ENCODE results near the gene SYCP2L.
"Not testable (repeated sequence)": the region's sequence is repeated elsewhere in the genome, so short reads cannot be mapped to it uniquely, and the experiment has no call there.

SYCP2L gene

DNA sequence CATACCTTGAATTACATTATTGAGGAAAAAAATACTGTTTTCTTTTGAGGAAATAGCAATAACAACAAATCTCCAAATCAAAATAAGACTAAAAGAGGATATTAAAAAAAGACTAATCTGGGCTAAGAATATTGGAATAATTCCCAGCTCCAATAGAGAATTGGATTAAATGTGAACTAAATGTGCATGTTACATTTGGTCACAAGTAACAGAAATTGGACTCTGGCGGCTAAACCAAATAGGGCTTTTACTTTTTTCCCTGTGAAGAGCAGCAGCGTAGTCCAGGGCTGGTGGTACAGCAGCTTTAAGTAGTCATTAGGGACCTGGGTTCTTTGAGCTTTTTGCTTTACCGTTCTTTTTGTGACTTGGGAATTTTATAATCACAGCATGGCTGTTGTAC, 85.3 kb downstream of the SYCP2L start:
- intact Hi-C loops (cut with DNase I; ENCODE audit: low total_unique reads): no loop called here

DNA sequence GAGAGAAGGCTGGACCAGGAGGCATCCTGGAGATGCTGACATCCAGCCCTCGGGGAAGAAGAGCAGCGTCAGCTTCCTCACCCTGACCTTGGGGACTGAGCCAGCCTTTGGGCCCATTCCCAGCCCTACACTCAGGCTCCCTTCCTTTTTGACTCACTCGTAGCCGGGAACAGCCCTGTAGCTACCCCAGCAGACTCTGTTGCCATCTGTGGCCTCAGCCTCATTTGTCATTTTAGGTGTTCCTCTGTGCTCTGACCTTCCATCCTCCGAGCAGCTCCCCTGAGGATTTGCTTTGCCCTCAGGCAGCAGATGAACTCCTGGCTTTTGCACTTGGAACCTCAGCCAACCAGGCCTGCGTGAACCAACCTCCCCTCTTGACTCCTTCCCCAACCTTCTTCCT, 89.7 kb downstream of the SYCP2L start:
- TF ChIP-seq, protein P1, sequence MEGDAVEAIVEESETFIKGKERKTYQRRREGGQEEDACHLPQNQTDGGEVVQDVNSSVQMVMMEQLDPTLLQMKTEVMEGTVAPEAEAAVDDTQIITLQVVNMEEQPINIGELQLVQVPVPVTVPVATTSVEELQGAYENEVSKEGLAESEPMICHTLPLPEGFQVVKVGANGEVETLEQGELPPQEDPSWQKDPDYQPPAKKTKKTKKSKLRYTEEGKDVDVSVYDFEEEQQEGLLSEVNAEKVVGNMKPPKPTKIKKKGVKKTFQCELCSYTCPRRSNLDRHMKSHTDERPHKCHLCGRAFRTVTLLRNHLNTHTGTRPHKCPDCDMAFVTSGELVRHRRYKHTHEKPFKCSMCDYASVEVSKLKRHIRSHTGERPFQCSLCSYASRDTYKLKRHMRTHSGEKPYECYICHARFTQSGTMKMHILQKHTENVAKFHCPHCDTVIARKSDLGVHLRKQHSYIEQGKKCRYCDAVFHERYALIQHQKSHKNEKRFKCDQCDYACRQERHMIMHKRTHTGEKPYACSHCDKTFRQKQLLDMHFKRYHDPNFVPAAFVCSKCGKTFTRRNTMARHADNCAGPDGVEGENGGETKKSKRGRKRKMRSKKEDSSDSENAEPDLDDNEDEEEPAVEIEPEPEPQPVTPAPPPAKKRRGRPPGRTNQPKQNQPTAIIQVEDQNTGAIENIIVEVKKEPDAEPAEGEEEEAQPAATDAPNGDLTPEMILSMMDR (IDR thresholded peaks at IDR 0.05): no peak

More for the DNA sequence above, 85.3 kb downstream of the SYCP2L start:
- Histone ChIP-seq H3K4me1 (no peaks in the 10 kb centered on the region), H3K27me3 (no peaks in the 10 kb centered on the region), H3K27ac (no peak overlapping the region), H3K36me3 (no peaks in the 10 kb centered on the region), H3K9me3 (no peaks in the 10 kb centered on the region), H3K4me3 (no peak overlapping the region)
- no peak for DNase-seq
- TF ChIP-seq, protein P1 (IDR thresholded peaks at IDR 0.05): no peak

DNA sequence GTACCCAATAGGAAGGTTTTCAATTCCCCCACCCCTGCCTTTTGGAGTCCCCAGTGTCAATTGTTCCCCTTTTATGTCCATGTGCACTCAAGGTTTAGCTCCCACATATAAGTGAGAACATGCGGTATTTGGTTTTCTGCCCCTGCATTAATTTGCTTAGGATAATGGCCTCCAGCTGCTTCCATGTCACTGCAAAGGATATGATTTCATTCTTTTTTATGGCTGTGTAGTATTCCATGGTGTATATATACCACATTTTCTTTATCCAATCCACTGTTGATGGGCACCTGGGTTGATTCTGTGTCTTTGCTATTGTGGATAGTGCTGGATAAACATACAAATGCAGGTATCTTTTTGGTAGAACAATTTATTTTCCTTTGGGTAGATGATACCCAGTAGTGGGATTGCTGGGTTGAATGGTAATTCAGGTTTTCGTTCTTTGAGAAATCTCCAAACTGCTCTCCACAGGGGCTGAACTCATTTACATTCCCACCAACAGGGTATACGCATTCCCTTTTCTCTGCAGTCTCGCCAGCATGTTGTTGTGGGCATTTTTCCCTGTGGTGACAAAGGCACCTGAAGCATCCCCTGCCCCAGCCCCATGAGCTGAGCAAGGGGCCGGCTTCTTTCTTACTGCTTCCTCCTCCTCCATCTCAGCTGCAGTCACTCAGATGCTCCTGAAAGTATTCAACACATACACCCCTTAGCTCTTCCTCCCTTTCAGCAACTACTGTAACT, 90.5 kb downstream of the SYCP2L start:
- H3K4me1 ChIP-seq: no peaks in the 10 kb centered on the region
- H3K27ac ChIP-seq: no peak overlapping the region
- no peak for DNase-seq
- no peaks in the 10 kb centered on the region for H3K27me3 ChIP-seq
- TF ChIP-seq, protein P1 (IDR thresholded peaks at IDR 0.05): no peak
- H3K4me3 ChIP-seq: no peak overlapping the region
- no peaks in the 10 kb centered on the region for H3K36me3 ChIP-seq
- intact Hi-C loops (cut with DNase I; ENCODE audit: low total_unique reads): no loop called here
- no peaks in the 10 kb centered on the region for H3K9me3 ChIP-seq

More for the DNA sequence above, 89.7 kb downstream of the SYCP2L start:
- no peak overlapping the region for H3K4me3 ChIP-seq
- intact Hi-C loops (cut with DNase I; ENCODE audit: low total_unique reads): no loop called here
- no peaks in the 10 kb centered on the region for H3K27me3 ChIP-seq
- no peak for DNase-seq
- no peaks in the 10 kb centered on the region for H3K4me1 ChIP-seq
- H3K27ac ChIP-seq: no peak overlapping the region
- H3K36me3 ChIP-seq: no peaks in the 10 kb centered on the region
- H3K9me3 ChIP-seq: no peaks in the 10 kb centered on the region

DNA sequence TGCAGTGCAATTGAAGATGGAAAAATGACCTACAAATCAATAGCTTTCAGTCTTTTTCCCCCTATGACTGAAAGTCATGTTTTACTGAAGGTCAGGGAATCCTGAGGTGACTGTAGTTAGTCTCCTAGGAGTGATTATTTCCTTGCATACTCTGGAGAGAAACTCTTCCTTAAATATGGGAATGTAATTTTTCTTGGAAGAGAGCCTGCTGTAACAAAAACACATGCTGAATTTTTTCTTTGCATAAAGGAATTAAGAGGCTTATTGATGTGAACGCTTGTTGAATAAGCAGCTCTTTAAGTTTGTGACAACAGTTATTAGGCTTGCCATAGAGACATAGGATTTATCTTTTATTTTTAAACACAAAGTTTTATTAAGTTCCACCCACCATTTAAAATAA, 92.8 kb downstream of the SYCP2L start:
- Histone ChIP-seq H3K9me3 (no peaks in the 10 kb centered on the region), H3K36me3 (no peaks in the 10 kb centered on the region), H3K4me3 (no peak overlapping the region), H3K4me1 (no peaks in the 10 kb centered on the region), H3K27me3 (no peaks in the 10 kb centered on the region), H3K27ac (no peak overlapping the region)
- TF ChIP-seq, protein P1 (IDR thresholded peaks at IDR 0.05): no peak
- intact Hi-C loops (cut with DNase I; ENCODE audit: low total_unique reads): no loop called here
- no peak for DNase-seq

DNA sequence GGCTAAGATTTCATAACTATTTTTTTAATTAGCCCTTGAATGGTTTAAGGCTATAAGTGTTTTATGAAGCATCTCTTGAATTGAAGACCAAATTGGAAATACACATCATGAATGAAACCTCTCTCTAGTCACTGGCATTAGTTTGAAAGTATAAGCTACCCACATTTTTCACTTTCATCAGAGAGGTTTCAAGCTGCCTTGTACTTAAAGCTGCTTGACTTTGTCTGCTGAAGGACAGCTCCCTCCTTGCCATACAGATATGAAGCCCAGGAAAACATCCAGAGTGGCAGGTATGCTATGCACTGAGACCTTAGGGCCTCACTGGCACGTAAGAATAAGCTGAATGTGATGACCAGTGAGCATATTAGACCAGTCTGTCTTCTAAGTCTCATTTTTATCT, 94.6 kb downstream of the SYCP2L start:
- no peaks in the 10 kb centered on the region for H3K4me1 ChIP-seq
- intact Hi-C loops (cut with DNase I; ENCODE audit: low total_unique reads): no loop called here
- no peaks in the 10 kb centered on the region for H3K27me3 ChIP-seq
- DNase-seq: no peak
- H3K4me3 ChIP-seq: no peak overlapping the region
- no peaks in the 10 kb centered on the region for H3K36me3 ChIP-seq
- TF ChIP-seq, protein P1 (IDR thresholded peaks at IDR 0.05): no peak
- H3K9me3 ChIP-seq: no peaks in the 10 kb centered on the region
- no peak overlapping the region for H3K27ac ChIP-seq

DNA sequence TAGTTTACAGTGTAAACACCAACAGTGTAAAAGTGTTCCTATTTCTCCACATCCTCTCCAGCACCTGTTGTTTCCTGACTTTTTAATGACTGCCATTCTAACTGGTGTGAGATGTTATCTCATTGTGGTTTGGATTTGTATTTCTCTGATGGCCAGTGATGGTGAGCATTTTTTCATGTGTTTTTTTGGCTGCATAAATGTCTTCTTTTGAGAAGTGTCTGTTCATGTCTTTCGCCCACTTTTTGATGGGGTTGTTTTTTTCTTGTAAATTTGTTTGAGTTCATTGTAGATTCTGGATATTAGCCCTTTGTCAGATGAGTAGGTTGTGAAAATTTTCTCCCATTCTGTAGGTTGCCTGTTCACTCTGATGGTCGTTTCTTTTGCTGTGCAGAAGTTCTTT, 98.1 kb downstream of the SYCP2L start:
- H3K4me1 ChIP-seq; DNase-seq; intact Hi-C loops (cut with DNase I; ENCODE audit: low total_unique reads); H3K36me3 ChIP-seq; H3K9me3 ChIP-seq; H3K27ac ChIP-seq; H3K4me3 ChIP-seq; H3K27me3 ChIP-seq: not testable (repeated sequence)

All from tibial artery (tissue), 4 donors.